Measurements from ENCODE around the gene TNPO3. TPM values are rescaled to one million over a fixed set of nuclear protein-coding genes. Genes with fewer than 3 reads are reported as not detected.

The TNPO3 gene
- polyA plus RNA-seq, 1 of the 3 experiments (the other 2 are of a cell fraction): 27.8 TPM

DNA sequence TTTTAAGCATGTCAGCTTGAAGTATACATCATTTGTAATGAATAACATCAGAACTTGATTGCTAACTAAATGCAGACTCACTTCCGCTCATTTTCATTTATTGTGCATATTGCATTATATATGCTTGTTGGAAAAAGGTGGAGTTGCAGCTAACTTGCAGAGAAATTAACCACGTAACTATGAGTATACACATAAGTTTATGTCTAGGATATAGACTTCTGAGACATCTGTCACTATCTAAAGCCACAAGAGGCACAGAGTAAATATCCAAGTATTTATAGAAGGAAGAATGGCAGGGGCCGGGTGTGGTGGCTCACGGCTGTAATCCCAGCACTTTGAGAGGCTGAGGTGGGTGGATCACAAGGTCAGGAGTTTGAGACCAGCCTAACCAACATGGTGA lies 47.3 kb downstream of the TNPO3 start:
- H3K9me3 ChIP-seq: no peaks in the 10 kb centered on the region

More for the DNA sequence above, 47.3 kb downstream of the TNPO3 start:
- no peak overlapping the region for H3K4me3 ChIP-seq (ENCODE audit: low read depth in 2 of 2, low read length in 1 of 2)
- no peak overlapping the region for H3K27ac ChIP-seq (ENCODE audit: low read depth in 2 of 2, low read length in 1 of 2)
- H3K27me3 ChIP-seq (ENCODE audit: insufficient read depth): no peaks in the 10 kb centered on the region
- peaks cover 57% of the 10 kb centered on the region for H3K79me2 ChIP-seq (ENCODE audit: insufficient read depth)
- H3K4me2 ChIP-seq: no peak overlapping the region
- no peaks in the 10 kb centered on the region for H3K9me2 ChIP-seq
- peaks cover 0 to 4% of the 10 kb centered on the region in 2 experiments; a peak in 1 of 4 replicates for H3K4me1 ChIP-seq (ENCODE audit: control insufficient read depth in 1 of 2, insufficient read depth in 2 of 2, low read depth in 1 of 2, low read length in 1 of 2)
- peaks cover 5% of the 10 kb centered on the region for H3F3A ChIP-seq (replicated peaks; ENCODE audit: insufficient read depth)
- H4K20me1 ChIP-seq (ENCODE audit: insufficient read depth): 0 out of 2 replicates have a peak, but pooled peaks cover 9% of the 10 kb centered on the region
- POLR2A ChIA-PET: no interaction called here
- 95% methylated on average over 4 of the region's 4 CpGs for WGBS (ENCODE audit: low lambda C conversion rate)
- H2AFZ ChIP-seq (ENCODE audit: low read depth): no peak overlapping the region
- TF ChIP-seq TCF12 (IDR thresholded peaks at IDR 0.05) (no peak), RCOR1 (IDR thresholded peaks at IDR 0.05; ENCODE audit: low read length) (no peak), EZH2phosphoT487 (IDR thresholded peaks at IDR 0.05; ENCODE audit: borderline replicate concordance, low read depth) (no peak), FOSL2 (IDR thresholded peaks at IDR 0.05; ENCODE audit: borderline replicate concordance, low read depth) (no peak), GATA2 (CRISPR knock-in tag; IDR thresholded peaks at IDR 0.05) (no peak), GABPA (IDR thresholded peaks at IDR 0.05; ENCODE audit: low read depth) (no peak), TEAD4 (IDR thresholded peaks at IDR 0.05; ENCODE audit: borderline replicate concordance, insufficient read depth) (no peak), EP300 (IDR thresholded peaks at IDR 0.05; ENCODE audit: borderline replicate concordance in 1 of 2, low read depth in 1 of 2, low read length in 1 of 2) (no peak)
- TF ChIP-seq, protein P1, sequence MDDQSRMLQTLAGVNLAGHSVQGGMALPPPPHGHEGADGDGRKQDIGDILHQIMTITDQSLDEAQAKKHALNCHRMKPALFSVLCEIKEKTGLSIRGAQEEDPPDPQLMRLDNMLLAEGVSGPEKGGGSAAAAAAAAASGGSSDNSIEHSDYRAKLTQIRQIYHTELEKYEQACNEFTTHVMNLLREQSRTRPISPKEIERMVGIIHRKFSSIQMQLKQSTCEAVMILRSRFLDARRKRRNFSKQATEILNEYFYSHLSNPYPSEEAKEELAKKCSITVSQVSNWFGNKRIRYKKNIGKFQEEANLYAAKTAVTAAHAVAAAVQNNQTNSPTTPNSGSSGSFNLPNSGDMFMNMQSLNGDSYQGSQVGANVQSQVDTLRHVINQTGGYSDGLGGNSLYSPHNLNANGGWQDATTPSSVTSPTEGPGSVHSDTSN (IDR thresholded peaks at IDR 0.05): no peak
- TF ChIP-seq, protein P2, sequence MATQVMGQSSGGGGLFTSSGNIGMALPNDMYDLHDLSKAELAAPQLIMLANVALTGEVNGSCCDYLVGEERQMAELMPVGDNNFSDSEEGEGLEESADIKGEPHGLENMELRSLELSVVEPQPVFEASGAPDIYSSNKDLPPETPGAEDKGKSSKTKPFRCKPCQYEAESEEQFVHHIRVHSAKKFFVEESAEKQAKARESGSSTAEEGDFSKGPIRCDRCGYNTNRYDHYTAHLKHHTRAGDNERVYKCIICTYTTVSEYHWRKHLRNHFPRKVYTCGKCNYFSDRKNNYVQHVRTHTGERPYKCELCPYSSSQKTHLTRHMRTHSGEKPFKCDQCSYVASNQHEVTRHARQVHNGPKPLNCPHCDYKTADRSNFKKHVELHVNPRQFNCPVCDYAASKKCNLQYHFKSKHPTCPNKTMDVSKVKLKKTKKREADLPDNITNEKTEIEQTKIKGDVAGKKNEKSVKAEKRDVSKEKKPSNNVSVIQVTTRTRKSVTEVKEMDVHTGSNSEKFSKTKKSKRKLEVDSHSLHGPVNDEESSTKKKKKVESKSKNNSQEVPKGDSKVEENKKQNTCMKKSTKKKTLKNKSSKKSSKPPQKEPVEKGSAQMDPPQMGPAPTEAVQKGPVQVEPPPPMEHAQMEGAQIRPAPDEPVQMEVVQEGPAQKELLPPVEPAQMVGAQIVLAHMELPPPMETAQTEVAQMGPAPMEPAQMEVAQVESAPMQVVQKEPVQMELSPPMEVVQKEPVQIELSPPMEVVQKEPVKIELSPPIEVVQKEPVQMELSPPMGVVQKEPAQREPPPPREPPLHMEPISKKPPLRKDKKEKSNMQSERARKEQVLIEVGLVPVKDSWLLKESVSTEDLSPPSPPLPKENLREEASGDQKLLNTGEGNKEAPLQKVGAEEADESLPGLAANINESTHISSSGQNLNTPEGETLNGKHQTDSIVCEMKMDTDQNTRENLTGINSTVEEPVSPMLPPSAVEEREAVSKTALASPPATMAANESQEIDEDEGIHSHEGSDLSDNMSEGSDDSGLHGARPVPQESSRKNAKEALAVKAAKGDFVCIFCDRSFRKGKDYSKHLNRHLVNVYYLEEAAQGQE (IDR thresholded peaks at IDR 0.05; ENCODE audit: low read depth, low read length): no peak
- TF ChIP-seq, protein P3, sequence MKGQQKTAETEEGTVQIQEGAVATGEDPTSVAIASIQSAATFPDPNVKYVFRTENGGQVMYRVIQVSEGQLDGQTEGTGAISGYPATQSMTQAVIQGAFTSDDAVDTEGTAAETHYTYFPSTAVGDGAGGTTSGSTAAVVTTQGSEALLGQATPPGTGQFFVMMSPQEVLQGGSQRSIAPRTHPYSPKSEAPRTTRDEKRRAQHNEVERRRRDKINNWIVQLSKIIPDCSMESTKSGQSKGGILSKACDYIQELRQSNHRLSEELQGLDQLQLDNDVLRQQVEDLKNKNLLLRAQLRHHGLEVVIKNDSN (IDR thresholded peaks at IDR 0.05; ENCODE audit: borderline replicate concordance, low read depth): no peak
- TF ChIP-seq, protein P4, sequence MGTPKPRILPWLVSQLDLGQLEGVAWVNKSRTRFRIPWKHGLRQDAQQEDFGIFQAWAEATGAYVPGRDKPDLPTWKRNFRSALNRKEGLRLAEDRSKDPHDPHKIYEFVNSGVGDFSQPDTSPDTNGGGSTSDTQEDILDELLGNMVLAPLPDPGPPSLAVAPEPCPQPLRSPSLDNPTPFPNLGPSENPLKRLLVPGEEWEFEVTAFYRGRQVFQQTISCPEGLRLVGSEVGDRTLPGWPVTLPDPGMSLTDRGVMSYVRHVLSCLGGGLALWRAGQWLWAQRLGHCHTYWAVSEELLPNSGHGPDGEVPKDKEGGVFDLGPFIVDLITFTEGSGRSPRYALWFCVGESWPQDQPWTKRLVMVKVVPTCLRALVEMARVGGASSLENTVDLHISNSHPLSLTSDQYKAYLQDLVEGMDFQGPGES (IDR thresholded peaks at IDR 0.05; ENCODE audit: low read depth, low read length): no peak
- CTCF ChIA-PET: interaction anchor here (0.9 to 2.2 kb wide), 5 partner anchors 10 to 156 kb away, joined by 3 to 10 read pairs (median 4); no protein-coding TSS in a partner anchor
- no peak overlapping the region for H3K9ac ChIP-seq
- DNase-seq: no peak
- peaks cover 42 to 63% of the 10 kb centered on the region in 2 experiments for H3K36me3 ChIP-seq (replicated peaks in 1 of 2; ENCODE audit: control insufficient read depth in 1 of 2, insufficient read depth in 2 of 2, low read length in 1 of 2)

All from SK-N-SH (cell line).